Measurements from ENCODE around the gene BUB1B. TPM values are rescaled to one million over a fixed set of nuclear protein-coding genes. Genes with fewer than 3 reads are reported as not detected.

BUB1B gene
- total and polyA plus RNA-seq, 4 donors: 0.08 to 31.1 (median 0.84) TPM

GRCh38 chr15:40250771-40251483, 90.1 kb downstream of the BUB1B start:
- peaks cover 0 to 4% (median under 1%) of the 10 kb centered on the region in 4 donors for H3K27me3 ChIP-seq (ENCODE audit: control insufficient read depth in 4 of 4, insufficient read depth in 4 of 4, low read length in 3 of 4)
- H3K36me3 ChIP-seq (ENCODE audit: control insufficient read depth in 4 of 4, insufficient read depth in 3 of 4, low read depth in 1 of 4, low read length in 3 of 4): no peaks in the 10 kb centered on the region
- H3K4me3 ChIP-seq (ENCODE audit: low read depth in 1 of 3, low read length in 3 of 3): no peak overlapping the region
- H3K9me3 ChIP-seq (ENCODE audit: control insufficient read depth in 4 of 4, low read length in 3 of 4): no peaks in the 10 kb centered on the region
- no peak for DNase-seq (ENCODE audit: low spot score)
- no peak overlapping the region for H3K27ac ChIP-seq (ENCODE audit: low read depth in 1 of 2, low read length in 2 of 2)
- 95% methylated on average over 13 of the region's 13 CpGs for WGBS
- peaks cover 9 to 13% (median 11%) of the 10 kb centered on the region in 4 donors for H3K4me1 ChIP-seq (ENCODE audit: control insufficient read depth in 4 of 4, insufficient read depth in 4 of 4, low read length in 3 of 4)
- H3K9ac ChIP-seq (ENCODE audit: low read depth in 1 of 2, low read length in 2 of 2): no peak overlapping the region
- TF ChIP-seq EGR1 (IDR thresholded peaks at IDR 0.05; ENCODE audit: low read depth in 2 of 2) (no peak), JUND (IDR thresholded peaks at IDR 0.05) (no peak)

GRCh38 chr15:40251486-40252140, 90.7 kb downstream of the BUB1B start:
- DNase-seq (ENCODE audit: low spot score): no peak
- no peak overlapping the region for H3K4me3 ChIP-seq (ENCODE audit: low read depth in 1 of 3, low read length in 3 of 3)
- peaks cover 9 to 13% (median 11%) of the 10 kb centered on the region in 4 donors for H3K4me1 ChIP-seq (ENCODE audit: control insufficient read depth in 4 of 4, insufficient read depth in 4 of 4, low read length in 3 of 4)
- TF ChIP-seq JUND (IDR thresholded peaks at IDR 0.05): no peak
- TF ChIP-seq SP1 (IDR thresholded peaks at IDR 0.05): no peak
- TF ChIP-seq RXRA (IDR thresholded peaks at IDR 0.05): no peak
- no peak for TF ChIP-seq HNF4A (conservative IDR thresholded peaks at IDR 0.05)
- TF ChIP-seq GABPA (IDR thresholded peaks at IDR 0.05 in 1 of 2, conservative IDR thresholded peaks at IDR 0.05 in 1 of 2): no peak
- no peak for TF ChIP-seq TAF1 (conservative IDR thresholded peaks at IDR 0.05)
- TF ChIP-seq HNF4G (IDR thresholded peaks at IDR 0.05): no peak
- TF ChIP-seq RAD21 (IDR thresholded peaks at IDR 0.05): no peak
- TF ChIP-seq YY1 (IDR thresholded peaks at IDR 0.05): no peak
- no peak for TF ChIP-seq FOXA1 (IDR thresholded peaks at IDR 0.05)
- TF ChIP-seq REST (IDR thresholded peaks at IDR 0.05): no peak
- TF ChIP-seq EGR1 (IDR thresholded peaks at IDR 0.05; ENCODE audit: low read depth in 2 of 2): no peak
- no peaks in the 10 kb centered on the region for H3K9me3 ChIP-seq (ENCODE audit: control insufficient read depth in 4 of 4, low read length in 3 of 4)
- H3K9ac ChIP-seq (ENCODE audit: low read depth in 1 of 2, low read length in 2 of 2): no peak overlapping the region
- H3K27me3 ChIP-seq (ENCODE audit: control insufficient read depth in 4 of 4, insufficient read depth in 4 of 4, low read length in 3 of 4): peaks cover 0 to 4% (median under 1%) of the 10 kb centered on the region in 4 donors
- no peak overlapping the region for H3K27ac ChIP-seq (ENCODE audit: low read depth in 1 of 2, low read length in 2 of 2)
- WGBS: 86% methylated on average over 10 of the region's 10 CpGs
- no peaks in the 10 kb centered on the region for H3K36me3 ChIP-seq (ENCODE audit: control insufficient read depth in 4 of 4, insufficient read depth in 3 of 4, low read depth in 1 of 4, low read length in 3 of 4)

GRCh38 chr15:40252141-40252437, 91.2 kb downstream of the BUB1B start:
- Histone ChIP-seq H3K4me1 (ENCODE audit: control insufficient read depth in 4 of 4, insufficient read depth in 4 of 4, low read length in 3 of 4) (peaks cover 9 to 13% (median 11%) of the 10 kb centered on the region in 4 donors), H3K36me3 (ENCODE audit: control insufficient read depth in 4 of 4, insufficient read depth in 3 of 4, low read depth in 1 of 4, low read length in 3 of 4) (no peaks in the 10 kb centered on the region), H3K9ac (ENCODE audit: low read depth in 1 of 2, low read length in 2 of 2) (no peak overlapping the region), H3K27me3 (ENCODE audit: control insufficient read depth in 4 of 4, insufficient read depth in 4 of 4, low read length in 3 of 4) (peaks cover 0 to 4% (median under 1%) of the 10 kb centered on the region in 4 donors), H3K27ac (ENCODE audit: low read depth in 1 of 2, low read length in 2 of 2) (no peak overlapping the region), H3K9me3 (ENCODE audit: control insufficient read depth in 4 of 4, low read length in 3 of 4) (no peaks in the 10 kb centered on the region), H3K4me3 (ENCODE audit: low read depth in 1 of 3, low read length in 3 of 3) (peak overlapping the region in 1 of 3 donors; percentile 55)
- DNase-seq (ENCODE audit: low spot score): no peak
- no peak for TF ChIP-seq FOXA1 (IDR thresholded peaks at IDR 0.05)
- 48% methylated on average over 27 of the region's 27 CpGs for WGBS
